HepG2 (cell line): ENCODE results near the gene SEC24D. TPM values are rescaled to one million over a fixed set of nuclear protein-coding genes. Genes with fewer than 3 reads are reported as not detected.

Experiments
- ATAC-seq: fragments of 200-7000 bp; cut with Tn5 transposase; 3 replicates; pipeline ENCODE4 v1.9.1; 2020; ENCODE audit warnings: mild to moderate bottlenecking, moderate library complexity
- BruUV-seq: library from RNA; stranded (reverse); fragments of 400-500 nt; replicated peaks from 2 replicates; lab custom pipeline; 2021; lab: Mats Ljungman, UMichigan
- CTCF ChIA-PET: fragments of 300-600 bp; formaldehyde crosslinking; extraction: SDS; loops from one replicate; lab custom pipeline; 2021; ENCODE audit warnings: low total read pairs, inconsistent platforms, low intra/inter-chr PET ratio; lab: Yijun Ruan, JAX
- POLR2A ChIA-PET: fragments of 350-600 bp; sonication (Branson Sonifier 250); formaldehyde crosslinking; loops from one replicate; lab custom pipeline; 2020; ENCODE audit warnings: antibody characterized with exemption, inconsistent platforms; lab: Yijun Ruan, JAX
- DNase-seq: peaks from one replicate; pipeline ENCODE4 v3.0.0-alpha.2; 2015; ENCODE audit warnings: low spot score
- FAIRE-seq: peaks from 3 replicates; lab custom pipeline; 2011; peaks lifted over from hg19 to GRCh38; lab: Jason Lieb, UNC
- H2AFZ ChIP-seq: one replicate; pipeline ENCODE4 v1.6.1; 2011; ENCODE audit warnings: low read length, inconsistent platforms
- H3K27ac ChIP-seq: fragments of 300-600 bp; 3 replicates; pipeline ENCODE4 v1.8.0; 2011; ENCODE audit warnings: mixed run types, mild to moderate bottlenecking, mixed read lengths, low read length, inconsistent platforms; ENCODE audit not compliant: insufficient read depth; ENCODE audit errors: extremely low read length
- H3K27me3 ChIP-seq, 2 experiments: fragments of 200-600 bp in 1 of 2; 2 replicates in 1 of 2; 3 replicates in 1 of 2; pipeline versions ENCODE4 v1.6.0 to v1.8.0; 2011; ENCODE audit warnings: low read length in 2 of 2, mild to moderate bottlenecking in 2 of 2, moderate library complexity in 2 of 2, inconsistent platforms in 1 of 2; ENCODE audit not compliant: insufficient read depth in 2 of 2, control insufficient read depth in 1 of 2
- H3K36me3 ChIP-seq, 2 experiments: fragments of 200-600 bp in 1 of 2; replicated peaks in 1 of 2; 2 replicates in 1 of 2; 3 replicates in 1 of 2; pipeline versions ENCODE4 v1.5.1 to v1.8.0; 2011; ENCODE audit warnings: low read length in 2 of 2, inconsistent platforms in 1 of 2; ENCODE audit not compliant: insufficient read depth in 2 of 2, control insufficient read depth in 1 of 2
- H3K4me1 ChIP-seq: 2 replicates; pipeline ENCODE4 v1.5.1; 2012; ENCODE audit warnings: low read length, inconsistent platforms; ENCODE audit not compliant: insufficient read depth
- H3K4me2 ChIP-seq: 2 replicates; pipeline ENCODE4 v1.6.0; 2011; ENCODE audit warnings: low read depth, low read length, inconsistent platforms
- H3K4me3 ChIP-seq, 3 experiments: fragments of 200-600 bp in 1 of 3; sonication (generic), shearing (Covaris generic) in 1 of 3; replicated peaks in 1 of 3; 2 replicates each; pipeline ENCODE4 v1.5.1; 2011 to 2016; ENCODE audit warnings: low read length in 3 of 3, inconsistent platforms in 2 of 3, low read depth in 2 of 3, mild to moderate bottlenecking in 2 of 3, control low read depth in 1 of 3, mixed read lengths in 1 of 3; ENCODE audit not compliant: insufficient read depth in 1 of 3
- H3K79me2 ChIP-seq: one replicate; pipeline ENCODE4 v1.6.1; 2011; ENCODE audit warnings: low read length, inconsistent platforms; ENCODE audit not compliant: insufficient read depth
- H3K9ac ChIP-seq: 2 replicates; pipeline ENCODE4 v1.6.0; 2011; ENCODE audit warnings: mild to moderate bottlenecking, low read depth, low read length, inconsistent platforms; ENCODE audit not compliant: insufficient read depth
- H3K9me3 ChIP-seq: 2 replicates; pipeline ENCODE4 v1.5.1; 2012; ENCODE audit warnings: mild to moderate bottlenecking, low read length
- H4K20me1 ChIP-seq: 2 replicates; pipeline ENCODE4 v1.6.0; 2011; ENCODE audit warnings: inconsistent platforms, mild to moderate bottlenecking, low read length, moderate library complexity; ENCODE audit not compliant: insufficient read depth
- ELF3 ChIP-seq: IDR thresholded peaks from 2 replicates; pipeline ENCODE4 v1.6.1; 2016; ENCODE audit warnings: missing genetic modification reagents, missing compliant biosample characterization
- GZF1 ChIP-seq: sonication (generic); formaldehyde crosslinking; IDR thresholded peaks from 2 replicates; pipeline ENCODE4 v1.5.1; 2020; ENCODE audit warnings: mild to moderate bottlenecking, missing genetic modification reagents
- HCFC1 ChIP-seq: fragments of 150-350 bp; IDR thresholded peaks from 2 replicates; pipeline ENCODE4 v1.6.1; 2014; ENCODE audit warnings: low read depth, low read length
- MTF2 ChIP-seq: sonication (generic); formaldehyde crosslinking; IDR thresholded peaks from 2 replicates; pipeline ENCODE4 v1.5.0; 2020; ENCODE audit warnings: missing genetic modification reagents, borderline replicate concordance
- NCOR1 ChIP-seq: fragments of 200-600 bp; sonication (generic); IDR thresholded peaks from 2 replicates; pipeline ENCODE4 v1.7.0; 2017; ENCODE audit warnings: antibody characterized with exemption, low read length, borderline replicate concordance
- NKX3-1 ChIP-seq: sonication (generic); formaldehyde crosslinking; IDR thresholded peaks from 2 replicates; pipeline ENCODE4 v1.5.0; 2020; ENCODE audit warnings: missing genetic modification reagents
- PTBP1 ChIP-seq: fragments of 200-400 bp; formaldehyde crosslinking; IDR thresholded peaks from 2 replicates; pipeline ENCODE4 v1.6.1; 2018; ENCODE audit warnings: low read length, low read depth; ENCODE audit not compliant: poor library complexity, severe bottlenecking
- RBFOX2 ChIP-seq: fragments of 200-400 bp; formaldehyde crosslinking; IDR thresholded peaks from 2 replicates; pipeline ENCODE4 v1.6.1; 2017; ENCODE audit warnings: low read depth, mild to moderate bottlenecking, low read length
- RFX5 ChIP-seq: IDR thresholded peaks from 2 replicates; pipeline ENCODE4 v1.6.1; 2011; ENCODE audit warnings: low read depth, low read length, improper control_type of control experiment
- ZMYM4 ChIP-seq: sonication (generic); formaldehyde crosslinking; IDR thresholded peaks from 2 replicates; pipeline ENCODE4 v1.8.1; 2023; ENCODE audit warnings: mild to moderate bottlenecking, missing genetic modification reagents
- ZNF746 ChIP-seq: sonication (generic); formaldehyde crosslinking; IDR thresholded peaks from 2 replicates; pipeline ENCODE4 v1.8.0; 2022; ENCODE audit warnings: mild to moderate bottlenecking, missing genetic modification reagents
- ZNF83 ChIP-seq: sonication (generic); formaldehyde crosslinking; IDR thresholded peaks from 2 replicates; pipeline ENCODE4 v1.4.0; 2020; ENCODE audit warnings: missing genetic modification reagents, mild to moderate bottlenecking, borderline replicate concordance
- WGBS: methylation state at CpG from one replicate; pipeline ENCODE4 v1.1.6; 2017; ENCODE audit warnings: low lambda C conversion rate; 5-methylcytosine and 5-hydroxymethylcytosine counted together
- in situ Hi-C: cut with HindIII; loops from 2 replicates; pipeline ENCODE4 v1.10.0; 2017; ENCODE audit warnings: low pct_unique_long_range_greater_than_20kb; ENCODE audit not compliant: extremely low pct_ligation_motif_present
- intact Hi-C: fragments of 100-400 bp; cut with micrococcal nuclease; formaldehyde crosslinking; loops from one replicate; pipeline ENCODE4 v1.10.0; 2022; ENCODE audit not compliant: unreplicated experiment
- polyA plus RNA-seq, 8 experiments: library from polyadenylated mRNA; depleted of rRNA in 3 of 8; stranded (reverse) in 7 of 8; unstranded in 1 of 8; fragments of >200 nt; fragmentation: Illumina TruSeq in 4 of 8; extraction: Trizol in 4 of 8; gene quantifications; 2 replicates each; pipeline versions ENCODE4 v1.2.1 to v1.2.3, GENCODE V29; 2011 to 2016; ENCODE audit warnings: low read depth in 4 of 8, missing spikeins in 1 of 8, mixed read lengths in 1 of 8; ENCODE audit not compliant: insufficient read depth in 1 of 8
- total RNA-seq, 5 experiments: library from RNA; depleted of rRNA; stranded (reverse); fragments of >200 nt; fragmentation: Illumina TruSeq; extraction: Trizol; gene quantifications; 2 replicates each; pipeline ENCODE4 v1.2.3, GENCODE V29; 2016; ENCODE audit warnings: low read depth in 1 of 5
- TF ChIP-seq, protein P1 (sequence below): sonication (generic); formaldehyde crosslinking; IDR thresholded peaks from 2 replicates; pipeline ENCODE4 v1.4.0; 2020; ENCODE audit warnings: missing genetic modification reagents, borderline replicate concordance
- TF ChIP-seq, protein P2 (sequence below): sonication (generic); formaldehyde crosslinking; IDR thresholded peaks from 2 replicates; pipeline ENCODE4 v1.5.0; 2020; ENCODE audit warnings: missing genetic modification reagents
- TF ChIP-seq, protein P3 (sequence below): IDR thresholded peaks from 2 replicates; pipeline ENCODE4 v1.6.1; 2016; ENCODE audit warnings: mild to moderate bottlenecking, missing biosample characterization, missing genetic modification reagents
- TF ChIP-seq, protein P4 (sequence below): sonication (generic); formaldehyde crosslinking; IDR thresholded peaks from 2 replicates; pipeline ENCODE4 v1.4.0; 2020; ENCODE audit warnings: mild to moderate bottlenecking, missing genetic modification reagents

SEC24D gene
- total and polyA plus RNA-seq, 2 of the 13 experiments (the other 11 are each of a cell fraction or from before 2014, with no cell fraction given) = 30.0 to 51.1 TPM

DNA sequence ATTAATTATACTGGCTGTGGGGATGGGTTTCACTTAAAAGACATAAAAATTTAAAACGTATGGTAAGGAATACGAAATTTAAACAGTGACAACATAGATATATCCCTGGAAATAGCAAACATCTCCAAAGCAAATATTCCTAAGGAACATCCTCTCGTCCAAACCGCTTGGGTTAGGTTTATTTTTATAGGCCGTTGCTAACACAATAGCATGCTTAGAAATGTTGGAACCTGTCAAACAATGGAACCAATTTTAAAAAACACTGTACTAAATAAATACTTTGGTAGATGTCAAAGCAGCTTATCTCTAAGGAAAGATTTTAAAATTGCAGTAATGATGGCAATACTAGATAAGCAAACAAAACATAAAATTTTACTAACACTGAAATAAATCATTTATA is 45.4 kb downstream of the SEC24D start:
- WGBS = 94% methylated on average over 5 of the region's 5 CpGs
- no peak for FAIRE-seq
- TF ChIP-seq PTBP1 = no peak
- TF ChIP-seq, protein P1, sequence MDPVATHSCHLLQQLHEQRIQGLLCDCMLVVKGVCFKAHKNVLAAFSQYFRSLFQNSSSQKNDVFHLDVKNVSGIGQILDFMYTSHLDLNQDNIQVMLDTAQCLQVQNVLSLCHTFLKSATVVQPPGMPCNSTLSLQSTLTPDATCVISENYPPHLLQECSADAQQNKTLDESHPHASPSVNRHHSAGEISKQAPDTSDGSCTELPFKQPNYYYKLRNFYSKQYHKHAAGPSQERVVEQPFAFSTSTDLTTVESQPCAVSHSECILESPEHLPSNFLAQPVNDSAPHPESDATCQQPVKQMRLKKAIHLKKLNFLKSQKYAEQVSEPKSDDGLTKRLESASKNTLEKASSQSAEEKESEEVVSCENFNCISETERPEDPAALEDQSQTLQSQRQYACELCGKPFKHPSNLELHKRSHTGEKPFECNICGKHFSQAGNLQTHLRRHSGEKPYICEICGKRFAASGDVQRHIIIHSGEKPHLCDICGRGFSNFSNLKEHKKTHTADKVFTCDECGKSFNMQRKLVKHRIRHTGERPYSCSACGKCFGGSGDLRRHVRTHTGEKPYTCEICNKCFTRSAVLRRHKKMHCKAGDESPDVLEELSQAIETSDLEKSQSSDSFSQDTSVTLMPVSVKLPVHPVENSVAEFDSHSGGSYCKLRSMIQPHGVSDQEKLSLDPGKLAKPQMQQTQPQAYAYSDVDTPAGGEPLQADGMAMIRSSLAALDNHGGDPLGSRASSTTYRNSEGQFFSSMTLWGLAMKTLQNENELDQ (CRISPR knock-in tag) = no peak
- no peak for TF ChIP-seq RFX5
- TF ChIP-seq, protein P2, sequence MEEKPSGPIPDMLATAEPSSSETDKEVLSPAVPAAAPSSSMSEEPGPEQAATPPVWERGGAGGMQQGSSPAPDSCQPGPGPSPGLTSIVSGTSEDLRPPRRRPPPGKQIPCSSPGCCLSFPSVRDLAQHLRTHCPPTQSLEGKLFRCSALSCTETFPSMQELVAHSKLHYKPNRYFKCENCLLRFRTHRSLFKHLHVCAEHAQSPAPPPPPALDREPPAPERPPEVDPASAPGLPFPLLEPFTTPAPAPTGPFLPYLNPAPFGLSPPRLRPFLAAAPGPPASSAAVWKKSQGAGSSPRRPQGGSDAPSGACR (CRISPR knock-in tag) = no peak
- no peak for TF ChIP-seq ZNF746
- TF ChIP-seq, protein P3, sequence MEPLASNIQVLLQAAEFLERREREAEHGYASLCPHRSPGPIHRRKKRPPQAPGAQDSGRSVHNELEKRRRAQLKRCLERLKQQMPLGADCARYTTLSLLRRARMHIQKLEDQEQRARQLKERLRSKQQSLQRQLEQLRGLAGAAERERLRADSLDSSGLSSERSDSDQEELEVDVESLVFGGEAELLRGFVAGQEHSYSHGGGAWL (CRISPR knock-in tag) = no peak
- no peak for TF ChIP-seq ELF3
- TF ChIP-seq, protein P4, sequence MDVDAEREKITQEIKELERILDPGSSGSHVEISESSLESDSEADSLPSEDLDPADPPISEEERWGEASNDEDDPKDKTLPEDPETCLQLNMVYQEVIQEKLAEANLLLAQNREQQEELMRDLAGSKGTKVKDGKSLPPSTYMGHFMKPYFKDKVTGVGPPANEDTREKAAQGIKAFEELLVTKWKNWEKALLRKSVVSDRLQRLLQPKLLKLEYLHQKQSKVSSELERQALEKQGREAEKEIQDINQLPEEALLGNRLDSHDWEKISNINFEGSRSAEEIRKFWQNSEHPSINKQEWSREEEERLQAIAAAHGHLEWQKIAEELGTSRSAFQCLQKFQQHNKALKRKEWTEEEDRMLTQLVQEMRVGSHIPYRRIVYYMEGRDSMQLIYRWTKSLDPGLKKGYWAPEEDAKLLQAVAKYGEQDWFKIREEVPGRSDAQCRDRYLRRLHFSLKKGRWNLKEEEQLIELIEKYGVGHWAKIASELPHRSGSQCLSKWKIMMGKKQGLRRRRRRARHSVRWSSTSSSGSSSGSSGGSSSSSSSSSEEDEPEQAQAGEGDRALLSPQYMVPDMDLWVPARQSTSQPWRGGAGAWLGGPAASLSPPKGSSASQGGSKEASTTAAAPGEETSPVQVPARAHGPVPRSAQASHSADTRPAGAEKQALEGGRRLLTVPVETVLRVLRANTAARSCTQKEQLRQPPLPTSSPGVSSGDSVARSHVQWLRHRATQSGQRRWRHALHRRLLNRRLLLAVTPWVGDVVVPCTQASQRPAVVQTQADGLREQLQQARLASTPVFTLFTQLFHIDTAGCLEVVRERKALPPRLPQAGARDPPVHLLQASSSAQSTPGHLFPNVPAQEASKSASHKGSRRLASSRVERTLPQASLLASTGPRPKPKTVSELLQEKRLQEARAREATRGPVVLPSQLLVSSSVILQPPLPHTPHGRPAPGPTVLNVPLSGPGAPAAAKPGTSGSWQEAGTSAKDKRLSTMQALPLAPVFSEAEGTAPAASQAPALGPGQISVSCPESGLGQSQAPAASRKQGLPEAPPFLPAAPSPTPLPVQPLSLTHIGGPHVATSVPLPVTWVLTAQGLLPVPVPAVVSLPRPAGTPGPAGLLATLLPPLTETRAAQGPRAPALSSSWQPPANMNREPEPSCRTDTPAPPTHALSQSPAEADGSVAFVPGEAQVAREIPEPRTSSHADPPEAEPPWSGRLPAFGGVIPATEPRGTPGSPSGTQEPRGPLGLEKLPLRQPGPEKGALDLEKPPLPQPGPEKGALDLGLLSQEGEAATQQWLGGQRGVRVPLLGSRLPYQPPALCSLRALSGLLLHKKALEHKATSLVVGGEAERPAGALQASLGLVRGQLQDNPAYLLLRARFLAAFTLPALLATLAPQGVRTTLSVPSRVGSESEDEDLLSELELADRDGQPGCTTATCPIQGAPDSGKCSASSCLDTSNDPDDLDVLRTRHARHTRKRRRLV (CRISPR knock-in tag) = no peak
- TF ChIP-seq MTF2 (CRISPR knock-in tag) = no peak
- no peak for TF ChIP-seq RBFOX2
- no peak for TF ChIP-seq ZMYM4 (CRISPR knock-in tag)
- TF ChIP-seq ZNF83 (CRISPR knock-in tag) = no peak
- no peak for TF ChIP-seq NKX3-1 (CRISPR knock-in tag)
- TF ChIP-seq GZF1 (CRISPR knock-in tag) = no peak
- no peak for TF ChIP-seq HCFC1
- no peak for TF ChIP-seq NCOR1

More for the DNA sequence above, 45.4 kb downstream of the SEC24D start:
- no peak overlapping the region for H2AFZ ChIP-seq
- in situ Hi-C loops = no loop called here
- no peak overlapping the region for H3K9ac ChIP-seq
- no peaks in the 10 kb centered on the region for H3K27me3 ChIP-seq
- ATAC-seq = no peak
- H3K9me3 ChIP-seq = no peaks in the 10 kb centered on the region
- CTCF ChIA-PET = no interaction called here
- H3K36me3 ChIP-seq = peaks cover 0 to 21% of the 10 kb centered on the region in 2 experiments; a peak in 3 of 5 replicates
- H3K79me2 ChIP-seq = no peaks in the 10 kb centered on the region
- no peak overlapping the region for H3K4me3 ChIP-seq
- no TSS peak for BruUV-seq
- POLR2A ChIA-PET = no interaction called here
- no peak overlapping the region for H3K4me2 ChIP-seq
- intact Hi-C loops = no loop called here
- no peak for DNase-seq
- H3K4me1 ChIP-seq = no peaks in the 10 kb centered on the region
- peaks cover 6% of the 10 kb centered on the region; the same call in 1 of the 2 replicates for H4K20me1 ChIP-seq
- H3K27ac ChIP-seq = no peak overlapping the region
